Fibroblast of the aortic adventitia (primary cell): ENCODE data around the gene KHDC4. TPM values are rescaled to one million over a fixed set of nuclear protein-coding genes. Genes with fewer than 3 reads are reported as not detected.
"Not testable (repeated sequence)": the region's sequence is repeated elsewhere in the genome, so short reads cannot be mapped to it uniquely, and the experiment has no call there.

Experiments
- DNase-seq: peaks from one replicate; pipeline ENCODE4 v3.0.0-alpha.2; 2010; ENCODE audit warnings: low read depth
- H3K4me3 ChIP-seq: 2 replicates; pipeline ENCODE4 v1.5.1; 2011; ENCODE audit warnings: low read depth, mild to moderate bottlenecking, control low read depth, low read length, moderate library complexity
- total RNA-seq: library from RNA; depleted of rRNA; stranded (reverse); fragments of >200 nt; gene quantifications from 2 replicates; pipeline ENCODE4 v1.2.3, GENCODE V29; 2012; ENCODE audit warnings: low replicate concordance
- TF ChIP-seq, protein P1 (sequence below): IDR thresholded peaks from 2 replicates; pipeline ENCODE4 v1.5.1; 2011; ENCODE audit warnings: mild to moderate bottlenecking, low read length, control low read depth, inconsistent platforms; ENCODE audit not compliant: insufficient read depth

KHDC4 gene
- total RNA-seq, 1 donor: 31.0 TPM

DNA sequence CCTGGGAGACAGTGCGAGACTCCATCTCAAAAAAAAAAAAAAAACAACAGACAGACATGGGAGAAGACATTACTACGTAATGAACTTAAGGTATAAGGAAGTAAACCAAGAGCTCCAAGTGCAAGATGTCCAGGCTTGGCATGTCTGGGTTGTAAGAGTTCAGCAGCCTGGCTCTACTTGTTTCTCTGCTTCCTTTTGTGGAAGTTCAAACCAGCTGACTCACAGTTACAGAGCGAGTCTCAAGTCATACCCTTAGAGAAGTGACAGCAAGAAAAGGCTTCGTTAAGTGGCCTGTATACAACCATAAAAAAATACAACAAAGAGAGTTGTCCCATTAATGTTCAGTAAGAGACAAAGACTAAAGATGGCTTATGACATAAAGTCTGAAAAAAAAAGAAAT lies 24.3 kb downstream of the KHDC4 start:
- H3K4me3 ChIP-seq: peak overlapping the region; percentile 74
- DNase-seq: peak; percentile 62
- TF ChIP-seq, protein P1, sequence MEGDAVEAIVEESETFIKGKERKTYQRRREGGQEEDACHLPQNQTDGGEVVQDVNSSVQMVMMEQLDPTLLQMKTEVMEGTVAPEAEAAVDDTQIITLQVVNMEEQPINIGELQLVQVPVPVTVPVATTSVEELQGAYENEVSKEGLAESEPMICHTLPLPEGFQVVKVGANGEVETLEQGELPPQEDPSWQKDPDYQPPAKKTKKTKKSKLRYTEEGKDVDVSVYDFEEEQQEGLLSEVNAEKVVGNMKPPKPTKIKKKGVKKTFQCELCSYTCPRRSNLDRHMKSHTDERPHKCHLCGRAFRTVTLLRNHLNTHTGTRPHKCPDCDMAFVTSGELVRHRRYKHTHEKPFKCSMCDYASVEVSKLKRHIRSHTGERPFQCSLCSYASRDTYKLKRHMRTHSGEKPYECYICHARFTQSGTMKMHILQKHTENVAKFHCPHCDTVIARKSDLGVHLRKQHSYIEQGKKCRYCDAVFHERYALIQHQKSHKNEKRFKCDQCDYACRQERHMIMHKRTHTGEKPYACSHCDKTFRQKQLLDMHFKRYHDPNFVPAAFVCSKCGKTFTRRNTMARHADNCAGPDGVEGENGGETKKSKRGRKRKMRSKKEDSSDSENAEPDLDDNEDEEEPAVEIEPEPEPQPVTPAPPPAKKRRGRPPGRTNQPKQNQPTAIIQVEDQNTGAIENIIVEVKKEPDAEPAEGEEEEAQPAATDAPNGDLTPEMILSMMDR: no peak

DNA sequence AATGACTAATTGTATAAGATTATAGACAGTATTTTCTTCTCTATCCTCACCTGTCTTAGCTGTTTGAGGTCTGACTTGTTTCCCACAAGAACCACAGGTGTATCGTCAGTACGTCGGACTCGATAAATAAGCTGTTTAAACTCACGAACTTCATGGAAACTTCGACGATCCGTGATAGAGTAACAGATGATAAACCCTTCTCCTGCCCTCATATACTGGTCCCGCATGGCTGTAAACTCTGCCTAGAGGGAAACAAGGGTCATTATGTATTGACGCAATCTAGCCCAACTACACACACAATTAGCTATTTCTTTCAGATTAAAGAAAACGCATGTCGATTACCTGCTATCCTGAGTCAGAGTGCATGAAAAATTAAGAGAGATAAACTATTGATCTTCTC lies 30.0 kb downstream of the KHDC4 start:
- H3K4me3 ChIP-seq: no peak overlapping the region
- TF ChIP-seq, protein P1: no peak
- no peak for DNase-seq

DNA sequence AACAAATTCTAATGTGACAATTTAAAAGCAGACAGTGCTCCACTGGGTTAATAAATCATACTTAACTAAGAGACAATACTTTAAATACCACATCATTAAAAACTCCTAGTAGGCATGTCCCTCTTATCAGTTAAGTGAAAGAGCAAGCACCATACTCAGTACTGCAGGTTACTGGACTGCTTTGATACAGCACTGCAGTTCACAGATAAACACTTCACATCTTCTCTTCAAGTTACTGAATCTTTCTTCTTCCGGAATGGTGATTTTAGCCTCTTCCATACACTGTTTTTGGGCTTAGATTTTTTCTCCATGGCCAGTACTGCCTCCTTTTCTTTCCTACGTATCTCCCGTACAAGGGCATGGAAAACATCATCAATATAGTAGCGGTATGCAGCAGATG lies 34.1 kb downstream of the KHDC4 start:
- DNase-seq: no peak
- TF ChIP-seq, protein P1: no peak
- no peak overlapping the region for H3K4me3 ChIP-seq

DNA sequence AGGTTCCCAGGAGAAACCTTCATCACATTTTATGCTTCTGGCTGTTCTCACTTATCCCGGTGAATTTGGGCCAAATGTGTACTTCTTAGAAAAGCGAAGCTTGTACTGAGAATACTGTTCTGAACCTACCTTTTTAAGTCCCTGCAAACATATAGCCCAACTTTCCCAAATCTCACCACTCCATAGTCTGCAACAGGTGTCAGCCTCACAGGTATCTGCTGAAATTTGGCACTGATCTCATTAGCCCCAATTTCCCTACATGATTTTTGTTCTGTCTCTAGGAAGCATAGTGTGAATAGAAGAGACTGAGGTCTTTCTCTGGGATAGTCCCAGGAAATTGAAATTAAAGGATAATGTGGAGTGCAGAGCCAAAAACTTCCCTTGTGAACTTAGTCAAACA lies 34.5 kb downstream of the KHDC4 start:
- no peak overlapping the region for H3K4me3 ChIP-seq
- TF ChIP-seq, protein P1: no peak
- no peak for DNase-seq

DNA sequence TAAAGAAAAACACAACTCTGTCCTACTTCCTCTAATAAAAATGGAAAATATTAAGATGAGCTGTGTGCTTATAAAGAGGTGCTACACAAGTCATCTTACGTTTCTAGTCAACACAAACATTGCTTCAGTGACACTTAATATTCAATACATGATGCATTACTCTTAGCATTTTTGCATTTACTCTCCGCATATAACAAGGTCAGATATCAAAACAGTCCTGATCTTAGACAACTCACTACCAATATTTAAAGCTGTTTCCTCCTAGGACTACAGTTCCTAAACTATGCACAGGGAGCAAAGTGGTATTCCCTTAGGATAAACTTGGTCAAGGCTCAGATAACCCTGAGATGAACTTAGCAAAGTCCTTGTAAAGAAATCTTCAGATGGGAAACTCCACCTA lies 35.3 kb downstream of the KHDC4 start:
- H3K4me3 ChIP-seq: no peak overlapping the region
- TF ChIP-seq, protein P1: no peak
- no peak for DNase-seq

DNA sequence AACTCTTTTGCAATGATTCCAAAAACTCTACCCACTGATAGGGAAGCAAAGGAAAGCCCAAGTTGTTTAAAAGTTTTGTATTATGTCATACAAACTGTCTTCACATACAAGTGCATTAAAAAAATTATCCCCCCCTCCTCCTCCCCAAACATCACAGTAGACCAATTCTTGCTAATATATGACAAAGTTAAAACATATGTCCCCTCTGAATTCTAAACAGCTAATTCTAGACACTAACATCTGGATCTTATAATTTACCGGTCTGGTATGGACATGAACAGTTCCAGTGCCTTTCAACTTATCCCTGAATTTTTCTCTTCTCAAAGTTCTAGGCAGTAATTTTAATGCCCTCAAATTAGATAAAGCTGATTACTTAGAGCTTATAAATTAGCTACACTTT lies 36.5 kb downstream of the KHDC4 start:
- no peak for DNase-seq
- TF ChIP-seq, protein P1: no peak
- no peak overlapping the region for H3K4me3 ChIP-seq

DNA sequence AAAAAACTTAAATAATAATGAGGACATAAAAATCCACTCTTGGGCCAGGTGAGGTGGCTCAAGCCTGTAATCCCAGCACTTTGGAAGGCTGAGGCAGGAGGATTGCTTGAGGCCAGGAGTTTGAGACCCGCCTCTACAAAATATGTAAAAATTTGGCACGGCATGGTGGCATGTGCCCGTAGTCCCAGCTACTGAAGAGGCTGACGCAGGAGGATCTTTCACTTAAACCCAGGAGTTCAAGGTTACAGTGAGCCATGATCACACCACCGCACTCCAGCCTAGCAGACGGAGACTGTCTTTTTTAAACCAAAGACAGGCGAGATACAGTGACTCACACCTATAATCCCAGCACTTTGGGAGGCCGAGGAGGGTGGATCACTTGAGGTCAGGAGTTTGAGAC lies 37.7 kb downstream of the KHDC4 start:
- H3K4me3 ChIP-seq, DNase-seq: not testable (repeated sequence)

DNA sequence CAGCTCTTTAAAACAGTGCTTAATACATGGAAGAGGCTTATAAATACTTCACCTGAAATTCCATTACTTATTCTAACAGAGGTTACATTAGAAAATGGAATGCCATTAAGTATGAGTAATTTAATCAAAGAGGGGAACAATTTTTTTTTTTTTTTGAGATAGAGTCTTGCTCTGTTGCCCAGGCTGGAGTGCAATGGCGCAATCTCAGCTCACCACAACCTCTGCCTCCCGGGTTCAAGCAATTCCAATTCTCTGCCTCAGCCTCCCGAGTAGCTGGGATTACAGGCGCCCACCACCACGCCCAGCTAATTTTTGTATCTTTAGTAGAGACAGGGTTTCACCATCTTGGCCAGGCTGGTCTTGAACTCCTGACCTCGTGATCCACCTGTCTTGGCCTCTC lies 38.6 kb downstream of the KHDC4 start:
- not testable (repeated sequence) for DNase-seq, H3K4me3 ChIP-seq
